ENCODE data around the gene PSME3. TPM values are rescaled to one million over a fixed set of nuclear protein-coding genes. Genes with fewer than 3 reads are reported as not detected.

The PSME3 gene
- total RNA-seq, 1 experiment from 2014 or later = 222 TPM

DNA sequence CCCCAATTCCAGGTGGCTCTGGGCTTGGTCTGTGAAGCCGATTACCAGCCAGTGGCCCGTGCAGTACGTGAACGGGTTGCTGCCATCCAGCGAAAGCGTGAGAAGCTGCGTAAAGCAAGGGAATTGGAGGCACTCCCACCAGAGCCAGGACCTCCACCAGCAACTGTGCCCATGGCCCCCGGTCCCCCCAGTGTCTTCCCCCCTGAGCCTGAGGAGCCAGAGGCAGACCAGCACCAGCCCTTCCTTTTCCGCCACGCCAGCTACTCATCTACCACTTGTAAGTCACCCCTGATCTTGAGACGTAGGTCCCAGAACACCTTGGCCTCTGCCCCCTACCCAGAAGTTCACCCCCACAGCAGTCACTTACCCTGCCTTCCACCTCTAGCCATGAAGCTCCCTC lies 45.9 kb upstream of the PSME3 start:
- H3K4me3 Mint-ChIP-seq = no peak overlapping the region

More for the DNA sequence above, 45.9 kb upstream of the PSME3 start:
- Histone ChIP-seq H4K20me1 (ENCODE audit: control insufficient read depth, insufficient read depth, insufficient read length) (no peaks in the 10 kb centered on the region), H3T11ph (ENCODE audit: low read length) (no peak overlapping the region), H3K9me3 (ENCODE audit: control insufficient read depth, low read depth, low read length) (no peaks in the 10 kb centered on the region), H3K23me2 (ENCODE audit: insufficient read length, low read depth, low read length, poor library complexity, severe bottlenecking) (no peaks in the 10 kb centered on the region), H4K5ac (ENCODE audit: insufficient read length, low read depth, low read length) (no peak overlapping the region), H3K79me2 (ENCODE audit: insufficient read depth, low read length) (no peaks in the 10 kb centered on the region), H3K79me1 (ENCODE audit: insufficient read depth, low read depth, low read length, poor library complexity, severe bottlenecking) (no peaks in the 10 kb centered on the region), H3K4ac (ENCODE audit: low read depth, low read length) (no peak overlapping the region), H3K27ac (ENCODE audit: insufficient read length, low read depth, low read length) (no peak overlapping the region), H2BK120ac (ENCODE audit: low read depth, low read length, poor library complexity, severe bottlenecking) (no peak overlapping the region), H3K23ac (ENCODE audit: insufficient read length, low read depth, low read length) (no peak overlapping the region), H2BK15ac (ENCODE audit: low read depth, low read length) (no peak overlapping the region), H2BK20ac (ENCODE audit: low read depth, low read length, poor library complexity, severe bottlenecking) (no peak overlapping the region), H2AK5ac (ENCODE audit: insufficient read length, low read length) (no peak overlapping the region), H4K8ac (replicated peaks; ENCODE audit: insufficient read length, low read depth, low read length) (no peak overlapping the region), H3K14ac (ENCODE audit: insufficient read depth, low read length) (no peak overlapping the region; the same call in 1 of the 2 replicates), H3K56ac (ENCODE audit: insufficient read length, low read depth, low read length) (no peak overlapping the region), H4K91ac (ENCODE audit: insufficient read length, low read depth, low read length) (no peak overlapping the region), H3K4me1 (ENCODE audit: insufficient read depth, low read length) (no peaks in the 10 kb centered on the region), H2AFZ (ENCODE audit: low read length) (no peak overlapping the region), H3K27me3 (ENCODE audit: insufficient read depth, low read length) (no peaks in the 10 kb centered on the region; the same call in 1 of the 2 replicates), H2BK5ac (ENCODE audit: insufficient read length, low read length) (no peak overlapping the region), H3K18ac (ENCODE audit: insufficient read length, low read depth, low read length) (no peak overlapping the region), H3K9ac (ENCODE audit: extremely low read depth, insufficient read length, low read length) (no peak overlapping the region), H2BK12ac (ENCODE audit: insufficient read length, low read depth, low read length) (no peak overlapping the region), H3K4me2 (ENCODE audit: insufficient read depth, insufficient read length, low read length) (no peak overlapping the region)
- no peaks in the 10 kb centered on the region; a peak in 1 of 7 replicates for H3K36me3 Mint-ChIP-seq (ENCODE audit: insufficient read depth in 1 of 3, low read depth in 3 of 3)
- H3K4me1 Mint-ChIP-seq = peaks cover 9 to 12% of the 10 kb centered on the region in 2 experiments
- H3K27me3 Mint-ChIP-seq (ENCODE audit: low read depth) = peaks cover 15% of the 10 kb centered on the region
- DNase-seq = no peak
- no CpG with 5 or more reads among the region's 11 CpGs for WGBS (ENCODE audit: extremely low coverage, insufficient read length, low lambda C conversion rate)
- H3K27ac Mint-ChIP-seq = no peak overlapping the region
- TF ChIP-seq, protein P1, sequence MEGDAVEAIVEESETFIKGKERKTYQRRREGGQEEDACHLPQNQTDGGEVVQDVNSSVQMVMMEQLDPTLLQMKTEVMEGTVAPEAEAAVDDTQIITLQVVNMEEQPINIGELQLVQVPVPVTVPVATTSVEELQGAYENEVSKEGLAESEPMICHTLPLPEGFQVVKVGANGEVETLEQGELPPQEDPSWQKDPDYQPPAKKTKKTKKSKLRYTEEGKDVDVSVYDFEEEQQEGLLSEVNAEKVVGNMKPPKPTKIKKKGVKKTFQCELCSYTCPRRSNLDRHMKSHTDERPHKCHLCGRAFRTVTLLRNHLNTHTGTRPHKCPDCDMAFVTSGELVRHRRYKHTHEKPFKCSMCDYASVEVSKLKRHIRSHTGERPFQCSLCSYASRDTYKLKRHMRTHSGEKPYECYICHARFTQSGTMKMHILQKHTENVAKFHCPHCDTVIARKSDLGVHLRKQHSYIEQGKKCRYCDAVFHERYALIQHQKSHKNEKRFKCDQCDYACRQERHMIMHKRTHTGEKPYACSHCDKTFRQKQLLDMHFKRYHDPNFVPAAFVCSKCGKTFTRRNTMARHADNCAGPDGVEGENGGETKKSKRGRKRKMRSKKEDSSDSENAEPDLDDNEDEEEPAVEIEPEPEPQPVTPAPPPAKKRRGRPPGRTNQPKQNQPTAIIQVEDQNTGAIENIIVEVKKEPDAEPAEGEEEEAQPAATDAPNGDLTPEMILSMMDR (conservative IDR thresholded peaks at IDR 0.05) = no peak
- no peaks in the 10 kb centered on the region for H3K9me3 Mint-ChIP-seq
